GM19372 (cell line): ENCODE results near the gene BTBD9.
"Not testable (repeated sequence)": the region's sequence is repeated elsewhere in the genome, so short reads cannot be mapped to it uniquely, and the experiment has no call there.

ENCODE experiments used
- ATAC-seq: cut with Tn5 transposase; IDR thresholded peaks from one replicate; pipeline ENCODE4 v1.9.1; 2021; ENCODE audit warnings: mild to moderate bottlenecking, low read depth, moderate library complexity; ENCODE audit not compliant: unreplicated experiment

BTBD9 gene

DNA sequence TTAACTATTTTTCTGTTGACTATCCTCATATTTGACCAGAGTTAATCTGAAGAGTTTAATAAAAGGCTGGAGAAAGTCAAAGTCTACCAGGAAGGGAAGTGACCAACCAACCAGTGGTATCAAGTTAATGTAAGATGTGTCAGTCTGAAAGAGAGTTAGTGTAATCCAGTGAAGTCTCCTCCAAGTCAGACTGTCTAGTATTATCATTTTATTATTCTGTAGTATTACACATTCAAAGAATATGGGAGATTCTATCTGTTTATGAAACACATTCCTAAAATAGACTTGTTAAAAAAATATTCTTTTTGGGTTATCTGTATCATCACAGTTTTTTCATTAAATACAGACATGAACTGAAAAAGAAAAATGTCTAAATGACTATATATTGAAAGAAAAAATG, 194.4 kb downstream of the BTBD9 start:
- no peak for ATAC-seq

DNA sequence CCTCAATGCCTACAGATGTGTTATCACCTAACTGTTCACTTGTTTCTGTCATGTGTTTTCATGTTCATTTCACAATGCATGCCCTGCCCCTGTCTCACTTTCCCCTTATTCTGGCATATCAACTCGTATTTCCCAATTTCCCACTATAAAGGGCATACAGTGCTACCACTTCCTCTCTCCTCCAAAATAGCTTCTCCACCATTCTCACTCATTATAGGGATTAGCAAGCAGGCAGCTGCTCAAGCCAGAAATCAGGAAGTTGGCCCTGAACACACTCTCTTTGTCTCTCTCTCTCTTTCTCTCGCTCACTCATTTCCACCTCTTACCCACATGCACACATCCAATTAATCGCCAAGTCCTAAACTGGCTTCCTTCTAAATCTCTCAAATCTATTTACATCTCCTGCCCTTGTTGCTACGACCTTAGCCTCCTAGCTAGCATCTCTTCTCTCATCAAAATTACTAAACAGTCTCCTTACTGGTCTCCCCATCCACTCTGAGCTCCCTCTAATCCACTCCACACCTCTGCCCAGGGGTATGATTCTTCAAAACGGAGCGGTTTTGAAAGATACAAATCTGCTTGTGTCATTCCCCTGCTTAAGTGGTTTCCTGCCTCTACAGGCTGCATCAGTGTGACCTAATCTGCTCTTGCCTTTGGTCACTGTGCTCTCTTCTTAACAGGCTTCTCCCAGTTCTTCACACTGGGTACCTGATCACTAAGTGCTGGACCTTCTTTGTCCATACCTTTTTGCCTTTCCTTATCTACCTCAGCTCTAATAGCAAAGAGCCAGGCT, 196.2 kb downstream of the BTBD9 start:
- no peak for ATAC-seq

DNA sequence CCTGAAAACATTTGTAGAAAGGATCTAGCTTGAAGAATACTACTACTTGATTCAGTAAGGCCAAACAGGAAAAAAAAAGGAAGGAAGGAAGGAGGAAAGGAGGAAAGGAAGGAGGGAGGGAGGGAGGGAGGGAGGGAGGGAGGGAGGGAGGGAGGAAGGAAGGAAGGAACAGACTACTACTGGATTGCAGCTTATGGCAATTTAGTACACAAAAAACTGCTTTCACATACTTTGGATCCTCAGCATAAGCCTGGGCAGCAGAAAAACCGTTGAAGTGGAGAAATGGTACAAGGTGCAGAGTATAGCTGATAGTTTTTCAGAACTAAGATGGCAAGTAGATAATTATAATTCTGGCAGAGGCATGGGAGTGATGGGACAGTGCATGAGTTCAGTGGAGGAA, 201.6 kb downstream of the BTBD9 start:
- ATAC-seq: no peak

DNA sequence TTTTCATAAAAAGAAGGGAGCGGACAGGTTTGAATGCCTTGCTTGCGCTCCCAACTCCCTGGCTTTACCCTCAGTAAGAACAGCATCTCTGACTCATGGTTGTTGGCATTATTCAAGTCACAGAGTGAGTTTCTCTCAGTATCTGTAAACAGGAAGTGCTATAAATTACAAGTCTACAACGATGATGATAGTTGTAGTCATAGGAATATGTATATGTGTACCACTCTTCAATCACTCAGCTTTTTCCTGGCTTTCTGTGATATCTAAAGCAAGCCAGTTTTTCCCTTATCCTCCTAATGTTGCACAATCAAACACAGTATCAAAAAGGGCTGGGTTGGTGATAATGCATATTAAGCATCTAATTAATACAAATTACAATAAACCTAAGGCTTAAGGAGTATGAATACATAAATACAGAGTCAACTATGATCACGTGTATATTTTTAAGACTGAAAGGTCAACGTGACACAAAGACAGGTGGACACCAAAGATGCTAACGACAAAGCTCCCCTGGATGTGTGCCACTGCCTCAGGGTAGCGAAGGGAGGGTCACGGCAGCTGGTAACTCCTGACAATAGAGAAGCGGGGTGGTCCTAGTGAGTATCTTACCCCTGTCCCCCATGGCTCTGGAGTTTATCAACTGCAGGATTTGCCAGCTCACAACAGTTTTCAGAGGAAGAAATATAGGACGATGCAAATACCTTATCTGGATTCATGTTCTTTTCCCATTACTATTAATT, 202.8 kb downstream of the BTBD9 start:
- no peak for ATAC-seq

DNA sequence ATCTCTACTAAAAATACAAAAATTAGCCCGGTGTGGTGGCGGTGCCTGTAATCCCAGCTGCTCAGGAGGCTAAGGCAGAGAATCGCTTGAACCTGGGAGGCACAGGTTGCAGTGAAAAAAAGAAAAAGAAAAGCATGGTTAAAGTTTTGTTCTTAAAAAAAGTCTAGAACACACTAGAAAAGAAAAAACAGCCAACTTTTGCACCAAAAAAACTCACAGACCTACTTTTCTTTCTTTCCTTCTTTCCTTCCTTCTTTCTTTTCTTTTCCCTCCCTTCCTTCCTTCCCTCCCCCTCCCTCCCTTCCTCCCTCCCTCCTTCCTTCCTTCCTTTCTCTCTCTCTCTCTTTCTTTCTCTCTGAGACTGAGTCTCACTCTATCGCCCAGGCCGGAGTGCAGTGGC, 204.4 kb downstream of the BTBD9 start:
- ATAC-seq: no peak

DNA sequence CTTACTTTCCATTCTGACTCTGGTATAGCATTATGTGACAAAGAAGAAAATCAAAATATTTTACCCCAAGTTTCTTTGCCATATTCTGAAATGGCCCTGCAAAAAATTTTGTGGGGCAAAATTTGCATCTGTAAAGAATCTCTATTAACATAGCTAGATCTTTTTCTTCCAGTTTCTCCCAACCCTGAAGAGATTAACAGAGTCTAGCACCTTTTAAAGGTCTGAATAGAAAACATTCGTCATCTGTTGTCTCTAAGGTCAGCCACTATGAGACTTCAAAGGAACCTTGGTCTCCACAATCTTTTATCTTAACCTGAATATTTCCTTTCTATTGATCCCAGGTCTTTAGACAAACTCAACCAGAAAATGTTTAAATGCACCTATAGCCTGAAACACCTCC, 205.7 kb downstream of the BTBD9 start:
- ATAC-seq: no peak

DNA sequence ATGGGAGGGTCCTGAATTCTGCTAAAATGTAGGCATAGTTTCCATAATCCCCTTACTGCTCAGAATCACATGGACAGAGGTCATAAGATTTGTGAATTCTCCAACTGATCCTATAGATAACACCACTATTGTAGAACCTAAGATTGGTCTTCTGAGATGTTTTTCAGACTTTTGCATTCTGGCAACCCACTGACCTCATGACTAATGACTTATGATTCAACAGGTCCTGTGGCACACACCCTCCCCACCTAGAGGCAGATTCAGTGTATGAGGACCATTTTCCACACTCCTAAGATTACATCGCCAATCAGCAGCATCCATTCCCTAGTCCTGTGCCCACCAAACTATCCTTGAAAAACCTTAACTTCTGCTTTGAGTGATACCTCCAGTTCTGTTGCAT, 207.2 kb downstream of the BTBD9 start:
- no peak for ATAC-seq

DNA sequence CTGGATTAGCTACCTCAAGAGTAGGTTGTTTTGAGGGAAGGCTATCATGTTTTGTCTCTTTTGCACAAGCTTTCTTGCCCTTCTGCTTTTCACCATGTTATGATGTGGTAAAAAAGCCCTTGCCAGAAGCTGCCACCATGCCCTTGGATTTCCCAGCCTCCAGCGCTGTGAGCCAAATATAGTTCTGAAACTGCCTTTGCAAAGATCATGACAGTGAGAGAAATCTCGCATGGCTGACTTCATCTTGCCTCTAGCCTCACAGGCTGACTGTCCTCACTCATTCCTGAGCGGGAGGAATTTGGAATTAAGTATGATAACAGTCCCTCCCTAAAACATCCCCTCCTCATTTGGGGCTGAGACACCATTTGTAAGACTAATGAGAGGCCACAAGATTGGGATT, 207.7 kb downstream of the BTBD9 start:
- no peak for ATAC-seq

DNA sequence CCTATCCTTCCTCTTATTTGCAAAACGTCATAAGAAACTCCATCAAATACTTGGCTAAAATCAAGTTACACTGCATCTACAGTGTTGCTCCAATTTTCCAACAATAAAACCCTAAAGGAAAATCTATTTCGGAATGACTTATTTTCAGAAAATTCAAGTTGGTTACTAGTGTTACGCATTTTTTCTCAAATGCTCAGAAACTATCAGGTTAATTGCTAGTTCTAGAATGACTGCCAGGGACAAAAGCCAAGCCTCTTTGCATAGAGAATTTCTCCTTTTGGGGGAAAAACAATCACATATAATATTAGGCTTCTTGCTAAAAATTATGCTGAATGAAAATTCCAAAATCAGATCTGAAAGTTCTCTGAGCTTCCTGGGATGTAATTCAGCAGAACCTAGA, 210.2 kb downstream of the BTBD9 start:
- no peak for ATAC-seq

DNA sequence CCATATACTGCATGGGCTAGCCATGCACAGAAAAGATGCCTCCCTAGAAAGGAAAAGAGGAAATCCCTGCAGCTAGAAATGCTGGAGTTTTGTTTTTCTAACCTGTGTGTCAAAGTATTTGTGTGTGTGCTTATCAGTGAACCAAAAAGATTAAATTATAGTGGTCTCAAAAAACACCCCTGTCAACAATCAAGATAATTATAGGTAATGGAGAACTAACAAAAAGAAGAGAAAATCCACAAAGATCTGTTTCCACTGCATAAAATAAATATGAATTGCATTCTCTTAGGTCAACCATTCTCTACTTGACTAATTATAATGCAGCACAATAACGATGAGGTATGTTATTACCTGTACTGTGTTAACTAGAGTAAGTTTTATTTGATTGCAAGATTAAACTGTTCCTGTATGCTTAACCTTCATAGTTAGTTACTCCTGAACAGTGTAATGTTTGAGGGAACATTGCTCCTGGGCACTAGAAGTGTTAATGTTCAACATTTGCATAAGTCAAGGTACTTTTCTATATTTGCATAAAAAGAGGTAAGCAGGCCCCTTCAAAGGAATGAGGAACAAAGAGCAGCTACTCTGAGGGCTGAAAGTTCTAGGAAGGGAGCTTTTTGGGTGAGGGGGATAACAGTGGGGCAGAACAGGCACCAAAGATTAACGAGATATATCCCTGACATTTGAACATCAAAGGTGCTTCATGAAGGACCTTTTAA, 212.1 kb downstream of the BTBD9 start:
- no peak for ATAC-seq

DNA sequence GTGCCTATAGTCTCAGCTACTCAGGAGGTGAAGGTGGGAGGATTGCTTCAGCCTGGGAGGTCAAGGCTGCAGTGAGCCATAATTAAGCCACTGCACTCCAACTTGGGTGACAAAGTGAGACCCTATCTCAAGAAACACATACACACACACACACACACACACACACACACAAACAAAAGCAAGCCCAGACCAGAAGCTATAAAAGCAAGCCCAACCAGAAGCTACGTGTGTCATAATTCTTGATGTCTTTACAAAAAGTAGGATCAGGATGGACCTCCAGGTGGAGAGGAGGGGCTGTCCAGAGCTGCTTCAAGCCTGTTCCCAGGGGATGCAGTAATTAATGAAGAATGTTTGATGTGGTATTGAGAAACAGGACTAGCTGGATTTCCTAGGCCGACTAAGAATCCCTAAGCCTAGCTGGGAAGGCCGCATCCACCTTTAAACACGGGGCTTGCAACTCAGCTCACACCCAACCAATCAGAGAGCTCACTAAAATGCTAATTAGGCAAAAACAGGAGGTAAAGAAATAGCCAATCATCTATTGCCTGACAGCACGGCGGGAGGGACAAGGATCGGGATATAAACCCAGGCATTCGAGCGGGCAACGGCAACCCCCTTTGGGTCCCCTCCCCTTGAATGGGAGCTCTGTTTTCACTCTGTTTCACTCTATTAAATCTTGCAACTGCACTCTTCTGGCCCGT, 213.8 kb downstream of the BTBD9 start:
- ATAC-seq: not testable (repeated sequence)

DNA sequence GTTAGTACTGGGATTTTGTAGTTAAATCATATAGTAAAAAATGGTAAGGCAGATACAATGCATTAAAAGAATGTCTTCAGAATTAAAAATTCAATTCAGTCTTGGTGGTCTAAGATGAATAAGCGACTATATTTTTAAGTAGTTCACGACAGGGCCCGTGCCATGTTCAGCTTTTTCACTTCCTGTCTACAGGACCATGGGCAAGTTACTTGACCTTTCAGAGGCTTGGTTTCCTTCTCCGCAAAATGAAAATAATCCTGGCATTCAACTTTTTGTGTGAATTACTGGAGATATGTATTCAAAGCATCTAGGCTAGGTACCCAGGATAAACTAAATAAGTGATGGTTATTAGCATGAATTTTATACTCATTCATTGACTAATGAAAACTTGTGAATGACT, 216.0 kb downstream of the BTBD9 start:
- ATAC-seq: no peak

DNA sequence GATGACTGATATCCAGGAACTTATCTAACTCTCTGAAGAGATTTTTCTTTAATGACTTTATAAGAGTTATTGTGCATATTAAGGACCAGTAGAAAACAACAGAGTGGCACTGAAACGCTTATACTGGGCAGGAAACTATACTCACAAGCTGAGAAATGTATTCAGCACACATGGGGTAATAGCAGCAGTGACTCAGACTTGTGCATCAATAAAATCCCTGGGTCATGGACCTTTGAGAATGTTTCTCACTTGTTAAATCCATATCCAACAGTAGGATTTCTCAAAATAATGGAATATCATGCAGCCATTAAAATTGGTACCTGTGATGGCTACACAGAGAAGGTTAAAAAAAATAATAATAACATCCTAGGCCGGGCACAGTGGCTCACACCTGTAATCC, 219.5 kb downstream of the BTBD9 start:
- no peak for ATAC-seq

DNA sequence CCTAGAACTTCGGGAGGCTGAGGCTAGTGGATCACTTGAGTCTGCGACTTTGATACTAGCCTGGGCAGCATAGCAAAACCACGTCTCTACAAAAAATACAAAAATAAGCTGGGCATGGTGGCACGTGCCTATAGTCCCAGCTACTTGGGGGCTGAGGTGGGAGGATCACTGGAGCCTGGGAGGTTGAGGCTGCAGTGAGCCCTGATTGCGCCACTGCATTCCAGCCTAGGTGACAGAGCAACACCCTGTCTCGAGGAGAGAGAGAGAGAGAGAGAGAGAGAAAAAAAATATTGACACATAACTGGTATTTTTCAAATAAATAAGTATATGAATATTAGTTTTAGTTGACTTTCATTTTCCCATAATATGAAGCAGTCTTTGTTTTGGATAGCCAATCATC, 222.2 kb downstream of the BTBD9 start:
- no peak for ATAC-seq

DNA sequence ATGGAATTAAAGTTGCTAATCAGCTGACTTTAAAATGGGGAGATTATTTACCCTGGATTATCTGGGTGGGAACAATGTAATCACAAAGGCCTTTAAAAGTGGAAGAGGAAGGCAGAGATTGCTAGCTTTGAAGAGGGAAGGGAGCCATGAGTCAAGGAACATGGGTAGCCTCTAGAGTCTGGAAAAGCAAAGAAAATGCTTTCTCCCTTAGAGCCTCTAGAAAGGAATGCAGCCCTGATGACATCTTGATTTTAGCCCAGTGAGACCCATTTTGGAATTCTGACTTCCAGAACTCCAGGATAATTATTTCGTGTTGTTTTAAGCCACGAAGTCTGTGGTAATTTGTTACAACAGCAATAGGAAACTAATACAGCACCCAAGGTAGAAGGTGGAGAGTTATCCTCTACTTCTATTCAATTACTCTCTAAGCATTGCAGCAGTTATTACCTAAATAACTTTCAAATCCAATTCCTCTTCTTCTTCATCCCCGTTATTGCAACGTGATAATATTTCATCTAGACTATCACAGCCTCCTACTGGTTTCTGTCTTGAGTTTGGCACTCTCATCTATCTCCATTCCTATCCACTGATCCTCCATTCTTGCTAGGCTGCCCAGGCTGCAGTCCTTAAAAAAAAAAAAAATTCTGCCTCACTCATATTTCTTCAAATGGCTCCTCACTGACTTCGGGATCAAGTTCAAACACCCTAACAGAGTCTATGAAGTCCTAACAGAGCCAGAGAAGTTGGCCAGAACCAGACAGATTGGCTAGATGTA, 224.3 kb downstream of the BTBD9 start:
- no peak for ATAC-seq

DNA sequence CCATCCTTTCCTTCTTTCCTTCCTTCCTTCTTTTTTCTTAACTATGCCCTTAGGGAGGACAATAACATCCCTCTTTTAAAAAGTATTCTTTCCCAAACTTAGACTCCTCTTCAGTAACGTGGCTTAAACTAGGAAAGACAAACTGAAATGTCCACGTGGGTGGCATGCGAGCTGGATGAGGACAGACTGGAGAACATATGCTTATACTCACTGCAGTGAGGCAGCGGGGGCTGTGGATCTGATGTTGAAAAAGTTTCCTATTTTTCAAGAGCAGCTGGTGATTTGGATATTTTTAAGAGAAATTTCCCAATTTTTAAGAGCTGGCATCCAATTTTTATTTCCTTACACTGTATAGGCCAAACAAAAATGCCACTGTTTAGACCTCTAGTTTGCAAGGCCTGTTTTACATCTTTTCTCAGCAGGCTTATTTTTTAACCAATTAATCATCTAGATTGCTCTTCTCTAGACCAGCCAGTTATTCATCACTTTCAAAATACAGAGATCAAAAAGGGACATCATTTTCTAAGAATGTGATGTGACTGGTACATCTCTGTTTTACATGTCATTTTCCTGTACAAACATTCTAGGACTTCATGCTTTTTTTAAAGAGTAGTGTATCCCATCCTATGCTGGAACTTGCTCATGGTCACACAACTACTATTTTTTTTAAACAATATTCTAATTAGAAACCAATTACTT, 226.5 kb downstream of the BTBD9 start:
- ATAC-seq: no peak

DNA sequence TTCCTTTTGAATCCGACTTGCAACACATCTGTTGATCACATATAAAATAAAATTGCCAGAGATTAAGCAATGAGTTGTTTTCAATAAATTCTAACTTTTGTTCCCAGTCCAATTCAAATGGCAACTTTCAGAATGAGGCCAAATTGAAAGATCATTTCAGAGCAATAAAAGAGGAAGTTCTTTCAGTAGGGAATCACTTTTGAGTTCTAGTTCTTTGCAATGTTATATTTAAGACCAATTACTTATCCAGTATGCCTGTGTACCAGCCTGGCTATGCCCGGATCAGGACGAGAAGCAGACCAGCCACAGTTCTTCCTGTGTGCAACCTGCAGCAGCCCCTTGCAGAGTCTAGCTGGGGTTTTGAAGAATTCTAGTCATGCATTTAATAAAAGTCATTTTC, 232.5 kb downstream of the BTBD9 start:
- ATAC-seq: no peak

DNA sequence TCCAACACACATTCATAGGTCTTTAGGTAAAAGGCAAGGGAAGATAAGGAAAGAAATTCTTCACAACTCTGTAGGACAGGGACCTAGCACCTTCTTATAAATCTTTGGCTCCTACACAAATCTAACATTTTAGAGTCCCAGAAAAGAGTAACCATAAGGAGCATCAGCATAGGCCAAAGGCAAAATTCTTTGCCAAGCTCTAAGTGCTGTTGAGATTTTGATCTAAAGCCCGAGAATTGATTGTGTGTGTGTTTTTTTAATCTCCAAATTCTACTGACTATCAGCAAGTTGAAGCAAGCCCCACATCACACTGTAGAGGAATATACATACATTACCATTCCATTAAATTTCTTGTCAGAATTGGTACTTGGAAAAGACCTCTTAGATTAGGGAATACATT, 233.6 kb downstream of the BTBD9 start:
- no peak for ATAC-seq

DNA sequence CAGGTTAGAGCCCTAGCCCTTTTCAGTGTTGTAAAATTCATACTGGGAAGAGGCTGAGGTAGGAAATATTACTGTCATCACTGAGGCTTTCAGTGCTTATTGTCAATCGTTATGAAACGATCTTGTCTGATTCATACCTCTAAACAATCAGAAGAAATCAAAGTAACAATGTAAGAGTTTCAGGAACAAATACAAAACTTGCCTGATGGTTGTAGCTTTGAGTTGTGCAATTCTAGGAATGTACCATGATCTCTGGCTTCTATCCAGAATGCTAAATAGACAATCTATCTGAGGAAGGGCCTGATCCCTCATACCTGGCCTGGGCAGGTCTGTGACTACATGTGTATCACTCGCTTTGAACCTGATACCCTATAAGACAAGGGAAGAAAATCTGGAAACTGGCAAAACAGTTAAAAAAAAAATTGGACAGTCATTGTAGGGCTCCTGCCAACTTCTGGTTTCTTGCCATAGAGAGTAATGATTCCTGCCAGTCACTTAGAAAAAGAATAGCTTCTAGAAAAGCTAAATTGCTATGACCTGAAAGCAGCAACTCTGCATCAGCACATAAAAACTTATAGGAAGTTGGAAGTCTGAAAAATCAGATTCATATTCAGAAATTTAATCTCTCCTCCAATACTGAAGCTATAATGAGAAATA, 234.7 kb downstream of the BTBD9 start:
- ATAC-seq: no peak
